ENCODE measurements around the gene CYB5B. TPM values are rescaled to one million over a fixed set of nuclear protein-coding genes. Genes with fewer than 3 reads are reported as not detected.

The CYB5B gene
- total and polyA plus RNA-seq, 2 donors (not counting 3 experiments of a cell fraction or from before 2014, with no cell fraction given) = 175 to 176 TPM

- ChIA-PET POLR2A (no interaction called here), CTCF (no interaction called here)
- Histone ChIP-seq H3K4me2 (ENCODE audit: insufficient read depth, low read length) (no peak overlapping the region), H3K4me3 (replicated peaks in 1 of 3; ENCODE audit: insufficient read depth in 1 of 3, low read depth in 1 of 3, low read length in 3 of 3) (no peak overlapping the region), H4K20me1 (replicated peaks; ENCODE audit: control insufficient read depth, extremely low read depth, insufficient read depth, low read length) (no peaks in the 10 kb centered on the region), H2AFZ (ENCODE audit: low read depth, low read length) (no peak overlapping the region), H3K9ac (replicated peaks; ENCODE audit: extremely low read depth, insufficient read depth, low read length) (no peak overlapping the region), H3K4me1 (ENCODE audit: control insufficient read depth, extremely low read depth, insufficient read depth, low read length) (no peaks in the 10 kb centered on the region), H3K36me3 (ENCODE audit: control insufficient read depth in 2 of 2, extremely low read depth in 1 of 2, insufficient read depth in 2 of 2, low read length in 2 of 2) (peaks cover 4 to 12% of the 10 kb centered on the region in 2 experiments), H3K27ac (ENCODE audit: insufficient read depth, low read depth, low read length) (no peak overlapping the region), H3K9me1 (replicated peaks; ENCODE audit: control insufficient read depth, extremely low read depth, insufficient read depth, low read length) (no peaks in the 10 kb centered on the region), H3K79me2 (ENCODE audit: control insufficient read depth, insufficient read depth, low read length) (peaks cover 1% of the 10 kb centered on the region), H3K27me3 (ENCODE audit: control insufficient read depth in 2 of 2, insufficient read depth in 2 of 2, low read length in 2 of 2) (no peaks in the 10 kb centered on the region), H3K9me3 (replicated peaks; ENCODE audit: control insufficient read depth, insufficient read depth, low read length) (no peaks in the 10 kb centered on the region)
- intact Hi-C loops (cut with micrococcal nuclease) = no loop called here
- no TSS peak for BruUV-seq (replicated peaks)
- DNase-seq (ENCODE audit: low read depth, low spot score) (no peak), FAIRE-seq (no peak)
- dilution Hi-C loops (cut with MboI; ENCODE audit: extremely low pct_ligation_motif_present, low sequenced_read_pairs) = no loop called here
- TF ChIP-seq GATA2 (IDR thresholded peaks at IDR 0.05; ENCODE audit: insufficient read depth, insufficient read length, low read depth, low read length) (no peak), MAX (IDR thresholded peaks at IDR 0.05; ENCODE audit: insufficient read depth, insufficient read length) (no peak), POLR2A (IDR thresholded peaks at IDR 0.05; ENCODE audit: low read depth, low read length) (no peak), FOS (IDR thresholded peaks at IDR 0.05; ENCODE audit: borderline replicate concordance, insufficient read depth, low read length) (no peak), EZH2 (IDR thresholded peaks at IDR 0.05; ENCODE audit: borderline replicate concordance, low read depth, low read length, severe bottlenecking) (no peak), JUN (IDR thresholded peaks at IDR 0.05; ENCODE audit: borderline replicate concordance, insufficient read depth, insufficient read length, low read depth) (no peak), MYC (IDR thresholded peaks at IDR 0.05; ENCODE audit: low read depth, low read length) (no peak), CTCF (IDR thresholded peaks at IDR 0.05; ENCODE audit: extremely low read depth in 1 of 2, insufficient read depth in 1 of 2, low read depth in 1 of 2, low read length in 2 of 2) (no peak), POLR2AphosphoS5 (IDR thresholded peaks at IDR 0.05; ENCODE audit: insufficient read depth, low read depth, low read length) (no peak)
These were observed 26.7 kb downstream of the CYB5B start for GRCh38 chr16:69451166-69451565.

All from endothelial cell of umbilical vein (primary cell).